Esophagus muscularis mucosa (tissue), 4 donors: Measurements from ENCODE around the gene ACAT2. TPM values are rescaled to one million over a fixed set of nuclear protein-coding genes. Genes with fewer than 3 reads are reported as not detected.
A peak's percentile ranks its signal among the peaks of the same experiment; 100 is the strongest.

Experiments
- DNase-seq: peaks from one replicate; pipeline ENCODE4 v3.0.0-alpha.2; 2017; ENCODE audit errors: extremely low spot score
- H3K27ac ChIP-seq, 4 donors: fragments of 200-600 bp; sonication (generic); replicated peaks in 1 of 4; 1 replicate in 3 of 4; 2 replicates in 1 of 4; pipeline ENCODE4 v1.5.1; 2016 to 2019; ENCODE audit warnings: mild to moderate bottlenecking in 1 of 4
- H3K27me3 ChIP-seq, 4 donors: fragments of 200-600 bp; sonication (generic); one replicate each; pipeline versions ENCODE4 v1.5.1 to v1.6.0; 2016 to 2019
- H3K36me3 ChIP-seq, 4 donors: fragments of 200-600 bp; sonication (generic); one replicate each; pipeline ENCODE4 v1.5.1; 2016 to 2019
- H3K4me1 ChIP-seq, 4 donors: fragments of 200-600 bp; sonication (generic); one replicate each; pipeline ENCODE4 v1.5.1; 2016 to 2019
- H3K4me3 ChIP-seq, 4 donors: fragments of 200-600 bp; sonication (generic); 1 replicate in 2 of 4; 2 replicates in 2 of 4; pipeline ENCODE4 v1.5.1; 2016 to 2019; ENCODE audit warnings: mild to moderate bottlenecking in 4 of 4, moderate library complexity in 1 of 4
- H3K9me3 ChIP-seq, 4 donors: fragments of 200-600 bp; sonication (generic); 1 replicate in 3 of 4; 2 replicates in 1 of 4; pipeline ENCODE4 v1.5.1; 2016 to 2019
- EP300 ChIP-seq: sonication (generic); formaldehyde crosslinking; IDR thresholded peaks from one replicate; pipeline ENCODE4 v1.6.1; 2017; ENCODE audit warnings: antibody characterized with exemption
- POLR2A ChIP-seq: fragments of 450-650 bp; IDR thresholded peaks from one replicate; pipeline ENCODE4 v1.6.1; 2017; ENCODE audit warnings: antibody characterized with exemption, moderate library complexity, mild to moderate bottlenecking, low read depth
- POLR2AphosphoS5 ChIP-seq, 2 donors: sonication (generic); formaldehyde crosslinking; IDR thresholded peaks; one replicate each; pipeline ENCODE4 v1.6.1; 2017; ENCODE audit warnings: antibody characterized with exemption in 2 of 2
- WGBS: methylation state at CpG from one replicate; pipeline ENCODE4 v1.1.5; 2018; 5-methylcytosine and 5-hydroxymethylcytosine counted together
- intact Hi-C: fragments of 100-400 bp; cut with DNase I; formaldehyde crosslinking; loops from one replicate; pipeline ENCODE4 v1.15.1; 2023
- total RNA-seq, 4 donors: library from RNA; depleted of rRNA; stranded (reverse); fragments of >200 nt; gene quantifications; one replicate each; pipeline versions ENCODE4 v1.1.0 to v1.2.1, GENCODE V29; 2016
- TF ChIP-seq, protein P1 (sequence below), 3 experiments: fragments of 200-600 bp in 2 of 3; fragments of 450-650 bp in 1 of 3; sonication (generic) in 2 of 3; IDR thresholded peaks; one replicate each; pipeline ENCODE4 v1.5.1; 2017 to 2019; ENCODE audit warnings: antibody characterized with exemption in 3 of 3, mild to moderate bottlenecking in 2 of 3, moderate library complexity in 1 of 3

Gene ACAT2
- total RNA-seq, 4 donors from 2014 or later, result 4.7 to 9.1 (median 6.9) TPM

DNA sequence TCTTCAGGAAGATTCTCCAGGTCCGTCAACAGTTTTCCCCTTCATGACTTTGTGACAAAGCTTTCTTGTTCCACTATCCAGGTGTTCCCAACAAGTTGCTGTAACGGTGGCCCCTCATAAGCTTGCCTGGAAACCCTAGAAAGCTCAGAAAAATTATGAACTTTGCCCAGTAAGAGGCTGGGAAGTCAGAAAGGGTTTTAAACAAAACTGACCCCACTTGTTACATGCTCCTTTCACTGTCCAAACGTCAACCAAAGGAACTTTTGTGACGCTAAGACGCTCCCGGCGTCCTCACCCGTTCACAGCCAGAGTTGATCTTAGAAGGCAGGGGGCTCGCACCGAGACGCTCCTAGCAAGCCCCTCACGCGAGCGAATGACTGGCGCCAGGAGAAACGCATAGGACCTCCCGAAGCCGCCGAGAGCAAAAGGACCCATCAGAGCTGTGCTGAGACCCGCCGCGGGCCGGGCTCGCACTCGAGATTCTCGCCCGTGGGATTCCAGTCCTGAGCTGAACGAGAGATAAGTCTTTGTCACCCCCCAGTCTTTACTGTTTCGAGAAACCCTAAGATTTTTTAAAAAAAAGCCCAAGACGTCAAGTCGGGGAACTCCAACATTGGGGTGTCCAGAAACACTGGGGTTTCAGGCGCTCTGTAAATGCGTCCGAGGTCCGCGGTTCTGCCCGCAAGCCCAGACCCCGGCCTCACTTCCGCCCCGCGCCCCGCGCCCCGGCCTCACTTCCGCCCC lies 544 bp upstream of the ACAT2 start:
- no peak for DNase-seq
- no peaks in the 10 kb centered on the region for H3K9me3 ChIP-seq
- H3K4me1 ChIP-seq, result peaks cover 19 to 26% (median 24%) of the 10 kb centered on the region in 4 donors
- no peaks in the 10 kb centered on the region for H3K27me3 ChIP-seq
- WGBS, result 28% methylated on average over 8 of the region's 45 CpGs
- intact Hi-C loops, result no loop called here
- H3K36me3 ChIP-seq, result peaks cover 0 to 43% (median 29%) of the 10 kb centered on the region in 4 donors
- H3K4me3 ChIP-seq, result peak overlapping the region; percentile 74 to 95 (median 87)
- TF ChIP-seq EP300 (no peak), POLR2A (no peak), POLR2AphosphoS5 (IDR thresholded peaks at IDR 0.05) (no peak)
- TF ChIP-seq, protein P1, sequence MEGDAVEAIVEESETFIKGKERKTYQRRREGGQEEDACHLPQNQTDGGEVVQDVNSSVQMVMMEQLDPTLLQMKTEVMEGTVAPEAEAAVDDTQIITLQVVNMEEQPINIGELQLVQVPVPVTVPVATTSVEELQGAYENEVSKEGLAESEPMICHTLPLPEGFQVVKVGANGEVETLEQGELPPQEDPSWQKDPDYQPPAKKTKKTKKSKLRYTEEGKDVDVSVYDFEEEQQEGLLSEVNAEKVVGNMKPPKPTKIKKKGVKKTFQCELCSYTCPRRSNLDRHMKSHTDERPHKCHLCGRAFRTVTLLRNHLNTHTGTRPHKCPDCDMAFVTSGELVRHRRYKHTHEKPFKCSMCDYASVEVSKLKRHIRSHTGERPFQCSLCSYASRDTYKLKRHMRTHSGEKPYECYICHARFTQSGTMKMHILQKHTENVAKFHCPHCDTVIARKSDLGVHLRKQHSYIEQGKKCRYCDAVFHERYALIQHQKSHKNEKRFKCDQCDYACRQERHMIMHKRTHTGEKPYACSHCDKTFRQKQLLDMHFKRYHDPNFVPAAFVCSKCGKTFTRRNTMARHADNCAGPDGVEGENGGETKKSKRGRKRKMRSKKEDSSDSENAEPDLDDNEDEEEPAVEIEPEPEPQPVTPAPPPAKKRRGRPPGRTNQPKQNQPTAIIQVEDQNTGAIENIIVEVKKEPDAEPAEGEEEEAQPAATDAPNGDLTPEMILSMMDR (IDR thresholded peaks at IDR 0.05), result no peak
- H3K27ac ChIP-seq, result peak overlapping the region; percentile 96 to 100 (median 98)

DNA sequence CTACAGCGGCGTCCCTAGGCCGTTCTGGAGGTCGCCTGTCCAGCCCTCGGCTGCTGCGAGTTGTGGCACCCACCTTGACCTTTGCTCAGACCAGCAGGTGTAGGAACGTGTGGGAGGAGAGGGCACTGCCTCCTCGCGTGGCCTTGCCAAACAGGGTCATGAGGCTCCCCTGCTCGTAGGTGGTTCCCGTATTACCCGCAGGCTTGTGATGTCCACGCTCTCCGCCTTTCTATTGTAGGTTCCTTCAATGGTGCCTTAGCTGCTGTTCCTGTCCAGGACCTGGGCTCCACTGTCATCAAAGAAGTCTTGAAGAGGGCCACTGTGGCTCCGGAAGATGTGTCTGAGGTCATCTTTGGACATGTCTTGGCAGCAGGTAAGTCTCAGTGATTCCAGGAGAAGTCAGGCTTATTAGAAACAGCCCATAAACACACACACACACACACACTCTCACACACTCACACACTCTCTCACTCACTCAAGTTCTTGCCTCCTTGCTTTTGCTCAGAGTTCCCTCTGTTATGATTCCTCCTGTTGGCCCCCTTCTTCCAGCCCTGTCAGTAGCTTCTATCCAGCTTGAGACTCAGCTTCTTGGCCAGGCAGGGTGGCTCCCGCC lies 942 bp downstream of the ACAT2 start:
- intact Hi-C loops, result no loop called here
- H3K4me1 ChIP-seq, result peaks cover 19 to 26% (median 24%) of the 10 kb centered on the region in 4 donors
- H3K27ac ChIP-seq, result peak overlapping the region; percentile 96 to 100 (median 98)
- H3K9me3 ChIP-seq, result no peaks in the 10 kb centered on the region
- peaks cover 0 to 43% (median 24%) of the 10 kb centered on the region in 4 donors for H3K36me3 ChIP-seq
- no peak for DNase-seq
- H3K4me3 ChIP-seq, result peak overlapping the region; percentile 74 to 95 (median 87)
- TF ChIP-seq POLR2A, result no peak
- TF ChIP-seq, protein P1 (IDR thresholded peaks at IDR 0.05), result no peak
- TF ChIP-seq POLR2AphosphoS5 (IDR thresholded peaks at IDR 0.05), result no peak
- TF ChIP-seq EP300, result no peak
- 17% methylated on average over 15 of the region's 16 CpGs for WGBS
- no peaks in the 10 kb centered on the region for H3K27me3 ChIP-seq

DNA sequence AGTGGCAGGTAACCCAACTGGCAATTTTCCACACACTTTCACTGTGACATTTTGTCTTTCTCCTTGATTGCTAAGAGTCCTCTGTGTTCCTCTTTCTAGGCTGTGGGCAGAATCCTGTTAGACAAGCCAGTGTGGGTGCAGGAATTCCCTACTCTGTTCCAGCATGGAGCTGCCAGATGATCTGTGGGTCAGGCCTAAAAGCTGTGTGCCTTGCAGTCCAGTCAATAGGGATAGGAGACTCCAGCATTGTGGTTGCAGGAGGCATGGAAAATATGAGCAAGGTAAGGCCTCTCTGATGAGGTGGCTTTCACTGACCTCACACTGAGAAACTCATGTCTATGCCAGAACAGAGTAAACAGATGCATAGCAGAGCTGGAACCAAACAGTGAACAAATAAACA lies 5.1 kb downstream of the ACAT2 start:
- Histone ChIP-seq H3K27me3 (no peaks in the 10 kb centered on the region), H3K36me3 (peaks cover 0 to 45% (median 21%) of the 10 kb centered on the region in 4 donors), H3K4me1 (peaks cover 8 to 10% (median 9%) of the 10 kb centered on the region in 4 donors), H3K9me3 (no peaks in the 10 kb centered on the region), H3K27ac (no peak overlapping the region), H3K4me3 (no peak overlapping the region)
- TF ChIP-seq POLR2AphosphoS5 (IDR thresholded peaks at IDR 0.05) (no peak), EP300 (no peak), POLR2A (no peak)
- TF ChIP-seq, protein P1 (IDR thresholded peaks at IDR 0.05), result no peak
- intact Hi-C loops, result no loop called here
- DNase-seq, result no peak

DNA sequence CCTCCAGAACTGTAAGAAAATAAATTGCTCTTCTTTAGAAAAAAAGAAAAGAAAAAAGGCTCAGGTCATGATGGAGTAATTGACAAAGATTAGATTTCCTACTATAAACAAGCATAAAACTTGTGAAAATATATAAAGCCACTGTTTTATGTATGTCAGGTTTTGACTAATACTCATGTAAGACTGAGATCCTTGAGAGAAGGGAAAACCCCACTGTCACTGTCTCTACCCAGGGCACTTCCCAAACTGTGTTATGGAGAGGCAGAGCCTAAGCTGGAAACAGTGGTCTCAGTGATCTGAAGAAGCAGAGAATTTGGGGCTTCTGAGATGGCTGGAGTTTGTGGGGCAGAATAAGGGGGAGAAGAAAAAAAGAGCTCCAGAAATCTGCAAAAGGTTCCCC lies 7.6 kb downstream of the ACAT2 start:
- DNase-seq, result no peak
- Histone ChIP-seq H3K4me3 (no peak overlapping the region), H3K9me3 (no peaks in the 10 kb centered on the region), H3K4me1 (no peaks in the 10 kb centered on the region), H3K36me3 (peaks cover 0 to 48% (median 21%) of the 10 kb centered on the region in 4 donors), H3K27ac (no peak overlapping the region), H3K27me3 (no peaks in the 10 kb centered on the region)
- TF ChIP-seq, protein P1 (IDR thresholded peaks at IDR 0.05), result no peak
- TF ChIP-seq POLR2A, result no peak
- no peak for TF ChIP-seq POLR2AphosphoS5 (IDR thresholded peaks at IDR 0.05)
- no peak for TF ChIP-seq EP300
- intact Hi-C loops, result no loop called here
